Activated naive CD8-positive, alpha-beta T cell (primary cell): ENCODE measurements around the gene KIAA1958.

Experiments
- H3K27ac Mint-ChIP-seq: one replicate; pipeline ENCODE4 v1.8.0; 2021; ENCODE audit warnings: mixed read lengths
- H3K27me3 Mint-ChIP-seq: one replicate; pipeline ENCODE4 v1.8.0; 2021; ENCODE audit warnings: mixed read lengths
- H3K36me3 Mint-ChIP-seq: one replicate; pipeline ENCODE4 v1.8.0; 2021; ENCODE audit warnings: mixed read lengths
- H3K4me1 Mint-ChIP-seq: one replicate; pipeline ENCODE4 v1.8.0; 2021; ENCODE audit warnings: low read depth, mixed read lengths
- H3K4me3 Mint-ChIP-seq: one replicate; pipeline ENCODE4 v1.8.0; 2021; ENCODE audit warnings: mild to moderate bottlenecking, mixed read lengths
- H3K9me3 Mint-ChIP-seq: one replicate; pipeline ENCODE4 v1.8.0; 2021; ENCODE audit warnings: low read depth, mixed read lengths

The KIAA1958 gene

DNA sequence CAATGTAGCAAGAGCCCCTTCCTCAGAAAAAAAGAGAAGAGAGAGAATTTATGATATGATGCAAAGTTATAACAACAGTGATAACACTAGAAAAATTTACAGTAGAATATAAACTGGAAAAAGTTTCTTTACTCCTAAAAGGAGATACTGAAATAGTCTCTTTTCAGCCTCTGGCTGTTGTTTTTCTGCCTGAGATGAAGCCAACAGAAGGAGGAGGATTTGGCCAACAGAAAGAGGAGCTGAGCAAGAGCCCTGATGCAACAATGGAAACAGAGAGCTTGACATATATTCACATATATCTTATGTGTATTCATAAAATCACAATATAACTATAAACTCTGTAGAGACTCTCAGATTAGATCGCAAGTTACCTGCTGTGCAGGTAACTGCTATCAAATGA lies 122.2 kb downstream of the KIAA1958 start:
- Mint-ChIP-seq H3K4me1 (no peaks in the 10 kb centered on the region), H3K27ac (no peak overlapping the region), H3K27me3 (no peaks in the 10 kb centered on the region), H3K9me3 (no peaks in the 10 kb centered on the region), H3K4me3 (no peak overlapping the region), H3K36me3 (no peaks in the 10 kb centered on the region)

- H3K27me3 Mint-ChIP-seq, result no peaks in the 10 kb centered on the region
- H3K36me3 Mint-ChIP-seq, result peaks cover 3% of the 10 kb centered on the region
- no peaks in the 10 kb centered on the region for H3K9me3 Mint-ChIP-seq
- no peaks in the 10 kb centered on the region for H3K4me1 Mint-ChIP-seq
- H3K4me3 Mint-ChIP-seq, result no peak overlapping the region
- no peak overlapping the region for H3K27ac Mint-ChIP-seq
These were observed 129.1 kb downstream of the KIAA1958 start for GRCh38 chr9:112615584-112616266.

GRCh38 chr9:112617371-112617770 lies 130.7 kb downstream of the KIAA1958 start:
- H3K27me3 Mint-ChIP-seq, result no peaks in the 10 kb centered on the region

GRCh38 chr9:112618385-112619009 lies 131.9 kb downstream of the KIAA1958 start:
- no peak overlapping the region for H3K27ac Mint-ChIP-seq
- no peaks in the 10 kb centered on the region for H3K9me3 Mint-ChIP-seq
- H3K4me1 Mint-ChIP-seq, result no peaks in the 10 kb centered on the region
- H3K36me3 Mint-ChIP-seq, result peaks cover 3% of the 10 kb centered on the region
- no peak overlapping the region for H3K4me3 Mint-ChIP-seq
- H3K27me3 Mint-ChIP-seq, result no peaks in the 10 kb centered on the region

More at GRCh38 chr9:112617371-112617770, 130.7 kb downstream of the KIAA1958 start:
- H3K9me3 Mint-ChIP-seq, result no peaks in the 10 kb centered on the region
- peaks cover 3% of the 10 kb centered on the region for H3K36me3 Mint-ChIP-seq
- no peaks in the 10 kb centered on the region for H3K4me1 Mint-ChIP-seq
- H3K4me3 Mint-ChIP-seq, result no peak overlapping the region
- H3K27ac Mint-ChIP-seq, result no peak overlapping the region

DNA sequence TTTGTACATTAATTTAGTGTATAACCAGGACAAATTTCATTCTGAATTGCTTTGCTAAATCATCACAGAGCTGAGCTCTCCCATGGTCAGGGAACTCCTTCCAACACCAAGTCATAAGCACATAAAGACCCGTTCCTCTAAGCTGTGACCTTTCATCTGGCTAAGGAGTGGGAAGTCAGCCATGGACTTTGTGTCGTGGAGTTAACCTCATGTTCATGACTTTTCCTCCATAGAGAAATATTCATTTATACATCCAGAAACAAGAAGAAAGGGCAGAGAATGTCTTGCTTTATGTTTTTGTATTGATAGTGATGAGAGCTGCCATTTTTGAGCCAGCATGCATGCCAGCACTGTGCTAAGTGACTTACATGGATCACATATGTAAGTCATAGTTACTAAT lies 133.8 kb downstream of the KIAA1958 start:
- peaks cover 3% of the 10 kb centered on the region for H3K36me3 Mint-ChIP-seq
- H3K27ac Mint-ChIP-seq, result no peak overlapping the region
- no peaks in the 10 kb centered on the region for H3K4me1 Mint-ChIP-seq
- H3K27me3 Mint-ChIP-seq, result no peaks in the 10 kb centered on the region
- no peak overlapping the region for H3K4me3 Mint-ChIP-seq
- no peaks in the 10 kb centered on the region for H3K9me3 Mint-ChIP-seq

- H3K27me3 Mint-ChIP-seq, result no peaks in the 10 kb centered on the region
- H3K27ac Mint-ChIP-seq, result no peak overlapping the region
- H3K4me3 Mint-ChIP-seq, result no peak overlapping the region
- H3K4me1 Mint-ChIP-seq, result no peaks in the 10 kb centered on the region
- no peaks in the 10 kb centered on the region for H3K9me3 Mint-ChIP-seq
- peaks cover 4% of the 10 kb centered on the region for H3K36me3 Mint-ChIP-seq
These were observed 134.5 kb downstream of the KIAA1958 start for GRCh38 chr9:112621018-112621655.

DNA sequence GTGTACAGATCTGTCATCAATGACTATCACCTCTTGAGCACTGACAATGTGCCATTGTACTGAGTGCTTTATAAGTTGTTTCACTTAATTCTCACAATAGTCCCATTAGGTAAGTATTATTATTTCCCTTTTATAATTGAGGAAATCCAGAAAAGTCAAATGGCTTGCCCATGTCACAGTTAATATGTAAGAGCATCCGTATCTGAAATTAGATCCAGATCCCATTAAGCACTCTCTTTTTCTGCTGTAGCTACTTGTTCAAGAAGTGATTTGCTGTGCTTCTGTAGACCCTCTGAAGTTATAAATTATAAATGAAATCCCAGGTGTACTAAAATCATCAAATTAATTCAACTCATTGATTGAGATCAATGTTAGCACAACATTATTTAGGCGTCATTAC lies 136.6 kb downstream of the KIAA1958 start:
- Mint-ChIP-seq H3K9me3 (no peaks in the 10 kb centered on the region), H3K27me3 (no peaks in the 10 kb centered on the region), H3K4me3 (no peak overlapping the region), H3K36me3 (peaks cover 2% of the 10 kb centered on the region), H3K27ac (no peak overlapping the region), H3K4me1 (no peaks in the 10 kb centered on the region)

- no peaks in the 10 kb centered on the region for H3K27me3 Mint-ChIP-seq
- H3K9me3 Mint-ChIP-seq, result no peaks in the 10 kb centered on the region
- H3K4me3 Mint-ChIP-seq, result no peak overlapping the region
- no peaks in the 10 kb centered on the region for H3K4me1 Mint-ChIP-seq
- H3K27ac Mint-ChIP-seq, result no peak overlapping the region
- peaks cover 2% of the 10 kb centered on the region for H3K36me3 Mint-ChIP-seq
These were observed 138.4 kb downstream of the KIAA1958 start for GRCh38 chr9:112624711-112625707.

- H3K36me3 Mint-ChIP-seq, result peaks cover 2% of the 10 kb centered on the region
- no peak overlapping the region for H3K4me3 Mint-ChIP-seq
- H3K9me3 Mint-ChIP-seq, result no peaks in the 10 kb centered on the region
- no peaks in the 10 kb centered on the region for H3K27me3 Mint-ChIP-seq
- H3K27ac Mint-ChIP-seq, result no peak overlapping the region
- H3K4me1 Mint-ChIP-seq, result no peaks in the 10 kb centered on the region
These were observed 143.3 kb downstream of the KIAA1958 start for GRCh38 chr9:112629671-112630485.

- Mint-ChIP-seq H3K4me3 (no peak overlapping the region), H3K27me3 (no peaks in the 10 kb centered on the region), H3K4me1 (no peaks in the 10 kb centered on the region), H3K9me3 (no peaks in the 10 kb centered on the region), H3K36me3 (no peaks in the 10 kb centered on the region), H3K27ac (no peak overlapping the region)
These were observed 144.9 kb downstream of the KIAA1958 start for GRCh38 chr9:112631313-112632070.

- Mint-ChIP-seq H3K4me1 (no peaks in the 10 kb centered on the region), H3K4me3 (no peak overlapping the region), H3K36me3 (peaks cover 30% of the 10 kb centered on the region)
These were observed 153.7 kb downstream of the KIAA1958 start for GRCh38 chr9:112640311-112640710.

DNA sequence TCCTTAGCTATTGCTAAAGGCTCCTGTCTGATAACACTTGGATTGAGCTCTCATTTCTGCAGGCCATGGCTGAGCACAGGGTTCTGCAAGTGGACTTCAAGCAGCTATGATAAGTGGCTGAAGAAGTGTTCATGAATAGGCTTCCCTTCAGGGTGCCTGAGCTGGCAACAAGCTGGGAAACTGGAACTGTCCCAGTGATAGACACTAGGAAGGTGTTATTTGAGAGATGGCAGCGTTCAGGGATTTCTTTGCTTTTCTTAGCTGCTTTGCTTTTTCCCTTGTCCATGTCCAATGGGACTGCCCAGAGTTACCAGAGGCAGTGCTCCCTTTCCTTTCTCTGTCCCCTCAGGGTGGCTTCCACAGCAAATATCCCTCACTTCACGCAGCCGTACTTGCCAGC lies 155.5 kb downstream of the KIAA1958 start:
- Mint-ChIP-seq H3K27me3 (no peaks in the 10 kb centered on the region), H3K4me3 (no peak overlapping the region), H3K4me1 (no peaks in the 10 kb centered on the region), H3K9me3 (peaks cover 11% of the 10 kb centered on the region), H3K36me3 (peaks cover 43% of the 10 kb centered on the region), H3K27ac (no peak overlapping the region)

More at GRCh38 chr9:112640311-112640710, 153.7 kb downstream of the KIAA1958 start:
- H3K27me3 Mint-ChIP-seq, result no peaks in the 10 kb centered on the region
- no peak overlapping the region for H3K27ac Mint-ChIP-seq
- peaks cover 8% of the 10 kb centered on the region for H3K9me3 Mint-ChIP-seq

DNA sequence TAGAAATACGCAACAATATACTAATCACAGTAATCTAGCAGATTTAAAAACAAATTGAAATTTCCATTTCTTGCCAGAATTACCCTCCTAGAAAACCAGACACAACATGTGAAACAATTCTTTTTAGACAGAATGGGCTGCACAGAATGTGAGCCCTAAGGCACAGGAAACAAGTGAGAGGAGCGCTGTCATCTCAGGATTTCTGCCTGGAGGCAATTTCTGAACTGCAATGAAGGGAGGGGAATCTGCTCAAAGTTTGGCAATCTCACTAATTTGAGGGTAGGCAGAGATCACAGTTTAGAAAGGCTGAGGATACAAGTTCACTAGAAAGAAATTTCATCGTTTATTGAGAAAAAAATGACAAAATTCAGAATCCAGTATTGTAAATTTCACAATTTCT lies 161.0 kb downstream of the KIAA1958 start:
- peaks cover 47% of the 10 kb centered on the region for H3K36me3 Mint-ChIP-seq
- peaks cover 17% of the 10 kb centered on the region for H3K9me3 Mint-ChIP-seq

More for the DNA sequence above, 161.0 kb downstream of the KIAA1958 start:
- no peak overlapping the region for H3K27ac Mint-ChIP-seq
- no peak overlapping the region for H3K4me3 Mint-ChIP-seq
- no peaks in the 10 kb centered on the region for H3K4me1 Mint-ChIP-seq
- no peaks in the 10 kb centered on the region for H3K27me3 Mint-ChIP-seq
